Activated CD8-positive, alpha-beta memory T cell treated with anti-CD3 and anti-CD28 coated beads, Interleukin-2, amount 10 ng/mL, durations not matched to agents 7 days and 5 days (primary cell): ENCODE measurements around the gene SORBS1. TPM values are rescaled to one million over a fixed set of nuclear protein-coding genes. Genes with fewer than 3 reads are reported as not detected.

Source experiments
- ATAC-seq: fragments of 150-1000 bp; cut with Tn5 transposase; one replicate; pipeline ENCODE4 v1.10.0; 2021; ENCODE audit warnings: moderate library complexity
- CTCF ChIA-PET: fragments of 350-600 bp; sonication (Branson Sonifier 250); formaldehyde crosslinking; loops from one replicate; lab custom pipeline; 2021; ENCODE audit warnings: antibody characterized with exemption; lab: Charles Lee
- DNase-seq: peaks from one replicate; pipeline ENCODE4 v3.0.0-alpha.2; 2020
- H3K27ac Mint-ChIP-seq: one replicate; pipeline ENCODE4 v1.8.0; 2021; ENCODE audit warnings: mild to moderate bottlenecking, mixed read lengths
- H3K27me3 Mint-ChIP-seq: one replicate; pipeline ENCODE4 v1.8.0; 2021; ENCODE audit warnings: mixed read lengths
- H3K36me3 Mint-ChIP-seq: one replicate; pipeline ENCODE4 v1.8.0; 2021; ENCODE audit warnings: mild to moderate bottlenecking, mixed read lengths
- H3K4me1 Mint-ChIP-seq: one replicate; pipeline ENCODE4 v1.8.0; 2021; ENCODE audit warnings: mixed read lengths
- H3K4me3 Mint-ChIP-seq: one replicate; pipeline ENCODE4 v1.8.0; 2021; ENCODE audit warnings: mild to moderate bottlenecking, moderate library complexity, mixed read lengths
- H3K9me3 Mint-ChIP-seq: one replicate; pipeline ENCODE4 v1.8.0; 2022; ENCODE audit warnings: low read depth, mixed read lengths
- total RNA-seq, 2 experiments: library from RNA; stranded (reverse); gene quantifications; one replicate each; pipeline ENCODE4 v1.2.3, GENCODE V29; 2021

Gene SORBS1
- total RNA-seq, 2 experiments from 2014 or later: 0.47 to 0.89 TPM

GRCh38 chr10:95499482-95499989 lies 61.6 kb downstream of the SORBS1 start:
- H3K9me3 Mint-ChIP-seq: no peaks in the 10 kb centered on the region
- H3K27me3 Mint-ChIP-seq: peaks cover 3% of the 10 kb centered on the region

GRCh38 chr10:95496951-95497350 lies 64.2 kb downstream of the SORBS1 start:
- no peak overlapping the region for H3K27ac Mint-ChIP-seq
- H3K4me1 Mint-ChIP-seq: no peaks in the 10 kb centered on the region
- no peak for ATAC-seq
- CTCF ChIA-PET: no interaction called here
- no peaks in the 10 kb centered on the region for H3K9me3 Mint-ChIP-seq
- peaks cover 3% of the 10 kb centered on the region for H3K27me3 Mint-ChIP-seq
- H3K4me3 Mint-ChIP-seq: no peak overlapping the region
- no peaks in the 10 kb centered on the region for H3K36me3 Mint-ChIP-seq
- no peak for DNase-seq

More at GRCh38 chr10:95499482-95499989, 61.6 kb downstream of the SORBS1 start:
- Mint-ChIP-seq H3K4me1 (no peaks in the 10 kb centered on the region), H3K4me3 (no peak overlapping the region), H3K36me3 (no peaks in the 10 kb centered on the region), H3K27ac (no peak overlapping the region)
- DNase-seq: no peak
- no peak for ATAC-seq
- CTCF ChIA-PET: interaction anchor here (0.6 kb wide), 1 partner anchor 176 kb away, joined by 5 read pairs; no protein-coding TSS in a partner anchor

- ATAC-seq: no peak
- Mint-ChIP-seq H3K36me3 (no peaks in the 10 kb centered on the region), H3K4me3 (no peak overlapping the region), H3K27me3 (peaks cover 3% of the 10 kb centered on the region), H3K4me1 (no peaks in the 10 kb centered on the region), H3K9me3 (no peaks in the 10 kb centered on the region), H3K27ac (no peak overlapping the region)
- no peak for DNase-seq
- CTCF ChIA-PET: interaction anchor here (0.8 to 0.9 kb wide), 2 partner anchors 15 to 65 kb away, joined by 3 read pairs; no protein-coding TSS in a partner anchor
Observed at GRCh38 chr10:95496246-95496911, 64.8 kb downstream of the SORBS1 start.

- H3K9me3 Mint-ChIP-seq: no peaks in the 10 kb centered on the region
- no peaks in the 10 kb centered on the region for H3K36me3 Mint-ChIP-seq
- CTCF ChIA-PET: no interaction called here
- H3K27ac Mint-ChIP-seq: no peak overlapping the region
- DNase-seq (no peak), ATAC-seq (no peak)
- H3K4me1 Mint-ChIP-seq: no peaks in the 10 kb centered on the region
- no peaks in the 10 kb centered on the region for H3K27me3 Mint-ChIP-seq
- H3K4me3 Mint-ChIP-seq: no peak overlapping the region
Observed at GRCh38 chr10:95493862-95494261, 67.3 kb downstream of the SORBS1 start.

- H3K4me3 Mint-ChIP-seq: no peak overlapping the region
- H3K4me1 Mint-ChIP-seq: peaks cover 3% of the 10 kb centered on the region
Observed at GRCh38 chr10:95487994-95488393, 73.2 kb downstream of the SORBS1 start.

GRCh38 chr10:95485056-95485844 lies 75.9 kb downstream of the SORBS1 start:
- Mint-ChIP-seq H3K36me3 (no peaks in the 10 kb centered on the region), H3K4me1 (peaks cover 3% of the 10 kb centered on the region), H3K27ac (no peak overlapping the region), H3K9me3 (no peaks in the 10 kb centered on the region), H3K27me3 (no peaks in the 10 kb centered on the region), H3K4me3 (no peak overlapping the region)
- DNase-seq: no peak
- no peak for ATAC-seq
- CTCF ChIA-PET: no interaction called here

More at GRCh38 chr10:95487994-95488393, 73.2 kb downstream of the SORBS1 start:
- DNase-seq: no peak
- H3K9me3 Mint-ChIP-seq: no peaks in the 10 kb centered on the region
- H3K27ac Mint-ChIP-seq: no peak overlapping the region
- ATAC-seq: no peak
- no peaks in the 10 kb centered on the region for H3K36me3 Mint-ChIP-seq
- H3K27me3 Mint-ChIP-seq: no peaks in the 10 kb centered on the region
- CTCF ChIA-PET: no interaction called here

GRCh38 chr10:95482501-95483233 lies 78.5 kb downstream of the SORBS1 start:
- peaks cover 3% of the 10 kb centered on the region for H3K4me1 Mint-ChIP-seq
- H3K27ac Mint-ChIP-seq: no peak overlapping the region
- CTCF ChIA-PET: no interaction called here
- peaks cover 2% of the 10 kb centered on the region for H3K27me3 Mint-ChIP-seq
- DNase-seq (no peak), ATAC-seq (no peak)
- no peaks in the 10 kb centered on the region for H3K36me3 Mint-ChIP-seq
- H3K4me3 Mint-ChIP-seq: no peak overlapping the region
- no peaks in the 10 kb centered on the region for H3K9me3 Mint-ChIP-seq

GRCh38 chr10:95480901-95481491 lies 80.2 kb downstream of the SORBS1 start:
- no peak overlapping the region for H3K27ac Mint-ChIP-seq
- CTCF ChIA-PET: interaction anchor here (1.7 kb wide), 1 partner anchor 15 kb away, joined by 3 read pairs; no protein-coding TSS in a partner anchor
- DNase-seq: no peak
- H3K4me3 Mint-ChIP-seq: no peak overlapping the region
- no peak for ATAC-seq
- peaks cover 2% of the 10 kb centered on the region for H3K27me3 Mint-ChIP-seq
- peaks cover 3% of the 10 kb centered on the region for H3K4me1 Mint-ChIP-seq
- H3K36me3 Mint-ChIP-seq: no peaks in the 10 kb centered on the region
- H3K9me3 Mint-ChIP-seq: no peaks in the 10 kb centered on the region

- Mint-ChIP-seq H3K4me1 (peaks cover under 1% of the 10 kb centered on the region), H3K9me3 (no peaks in the 10 kb centered on the region), H3K27me3 (peaks cover 2% of the 10 kb centered on the region), H3K4me3 (no peak overlapping the region), H3K36me3 (no peaks in the 10 kb centered on the region), H3K27ac (no peak overlapping the region)
- CTCF ChIA-PET: interaction anchor here (1.4 to 1.7 kb wide), 2 partner anchors 16 to 50 kb away, joined by 3 read pairs; no protein-coding TSS in a partner anchor
- DNase-seq (no peak), ATAC-seq (no peak)
Observed at GRCh38 chr10:95480102-95480900, 80.9 kb downstream of the SORBS1 start.

- Mint-ChIP-seq H3K9me3 (no peaks in the 10 kb centered on the region), H3K36me3 (no peaks in the 10 kb centered on the region), H3K27ac (no peak overlapping the region), H3K4me3 (no peak overlapping the region), H3K27me3 (peaks cover 2% of the 10 kb centered on the region), H3K4me1 (no peaks in the 10 kb centered on the region)
- ATAC-seq (no peak), DNase-seq (no peak)
- CTCF ChIA-PET: interaction anchor here (0.7 to 1.5 kb wide), 3 partner anchors 33 to 99 kb away, joined by 3 to 6 read pairs (median 3); no protein-coding TSS in a partner anchor
Observed at GRCh38 chr10:95478935-95479334, 82.2 kb downstream of the SORBS1 start.

- CTCF ChIA-PET: interaction anchor here (1.1 to 1.5 kb wide), 2 partner anchors 32 to 48 kb away, joined by 3 to 6 read pairs; no protein-coding TSS in a partner anchor
- Mint-ChIP-seq H3K27ac (no peak overlapping the region), H3K4me3 (no peak overlapping the region), H3K36me3 (no peaks in the 10 kb centered on the region), H3K27me3 (peaks cover 2% of the 10 kb centered on the region), H3K9me3 (no peaks in the 10 kb centered on the region), H3K4me1 (no peaks in the 10 kb centered on the region)
- ATAC-seq: no peak
- no peak for DNase-seq
Observed at GRCh38 chr10:95478185-95478584, 83.0 kb downstream of the SORBS1 start.

- Mint-ChIP-seq H3K9me3 (no peaks in the 10 kb centered on the region), H3K4me1 (no peaks in the 10 kb centered on the region), H3K27me3 (peaks cover 2% of the 10 kb centered on the region), H3K36me3 (no peaks in the 10 kb centered on the region), H3K27ac (no peak overlapping the region), H3K4me3 (no peak overlapping the region)
- CTCF ChIA-PET: no interaction called here
- DNase-seq: no peak
- ATAC-seq: no peak
Observed at GRCh38 chr10:95477175-95477520, 84.0 kb downstream of the SORBS1 start.
